HCT116 (cell line): ENCODE results near the gene ZYX.

Experiments
- SRF ChIP-seq: IDR thresholded peaks from 2 replicates; pipeline ENCODE4 v1.6.1; 2012; ENCODE audit warnings: low read depth
- TF ChIP-seq, protein P1 (sequence below): IDR thresholded peaks from 2 replicates; pipeline ENCODE4 v1.6.1; 2012
- TF ChIP-seq, protein P2 (sequence below), 3 experiments: fragments of 200-600 bp in 1 of 3; sonication (generic) in 1 of 3; IDR thresholded peaks in 2 of 3; conservative IDR thresholded peaks in 1 of 3; 2 replicates each; pipeline ENCODE4 v1.5.1; 2012 to 2017; ENCODE audit warnings: low read depth in 2 of 3, low read length in 2 of 3, antibody characterized with exemption in 1 of 3, borderline replicate concordance in 1 of 3, control low read depth in 1 of 3, mild to moderate bottlenecking in 1 of 3, mixed read lengths in 1 of 3, mixed run types in 1 of 3, moderate library complexity in 1 of 3; ENCODE audit not compliant: insufficient read depth in 1 of 3

DNA sequence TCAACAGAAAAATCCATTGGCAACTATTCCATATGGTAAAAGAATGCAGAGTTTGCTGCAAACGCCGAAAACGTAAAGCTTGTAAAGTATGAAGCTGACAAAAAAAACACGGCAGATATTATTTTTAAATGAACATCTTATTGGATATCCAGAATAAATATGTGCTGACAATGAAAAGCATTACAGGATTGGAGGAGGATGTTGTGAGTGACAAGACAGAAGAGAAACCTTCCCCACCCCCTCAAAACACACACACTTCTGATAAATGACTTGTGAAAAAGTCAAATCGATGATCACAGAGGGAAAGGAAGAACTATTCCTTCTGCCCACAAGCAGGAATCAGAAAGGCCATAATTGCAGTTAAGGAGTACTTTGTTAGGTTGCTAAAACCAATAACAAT, 33.2 kb upstream of the ZYX start:
- TF ChIP-seq SRF = no peak
- TF ChIP-seq, protein P1, sequence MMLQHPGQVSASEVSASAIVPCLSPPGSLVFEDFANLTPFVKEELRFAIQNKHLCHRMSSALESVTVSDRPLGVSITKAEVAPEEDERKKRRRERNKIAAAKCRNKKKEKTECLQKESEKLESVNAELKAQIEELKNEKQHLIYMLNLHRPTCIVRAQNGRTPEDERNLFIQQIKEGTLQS = no peak
- TF ChIP-seq, protein P2, sequence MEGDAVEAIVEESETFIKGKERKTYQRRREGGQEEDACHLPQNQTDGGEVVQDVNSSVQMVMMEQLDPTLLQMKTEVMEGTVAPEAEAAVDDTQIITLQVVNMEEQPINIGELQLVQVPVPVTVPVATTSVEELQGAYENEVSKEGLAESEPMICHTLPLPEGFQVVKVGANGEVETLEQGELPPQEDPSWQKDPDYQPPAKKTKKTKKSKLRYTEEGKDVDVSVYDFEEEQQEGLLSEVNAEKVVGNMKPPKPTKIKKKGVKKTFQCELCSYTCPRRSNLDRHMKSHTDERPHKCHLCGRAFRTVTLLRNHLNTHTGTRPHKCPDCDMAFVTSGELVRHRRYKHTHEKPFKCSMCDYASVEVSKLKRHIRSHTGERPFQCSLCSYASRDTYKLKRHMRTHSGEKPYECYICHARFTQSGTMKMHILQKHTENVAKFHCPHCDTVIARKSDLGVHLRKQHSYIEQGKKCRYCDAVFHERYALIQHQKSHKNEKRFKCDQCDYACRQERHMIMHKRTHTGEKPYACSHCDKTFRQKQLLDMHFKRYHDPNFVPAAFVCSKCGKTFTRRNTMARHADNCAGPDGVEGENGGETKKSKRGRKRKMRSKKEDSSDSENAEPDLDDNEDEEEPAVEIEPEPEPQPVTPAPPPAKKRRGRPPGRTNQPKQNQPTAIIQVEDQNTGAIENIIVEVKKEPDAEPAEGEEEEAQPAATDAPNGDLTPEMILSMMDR (IDR thresholded peaks at IDR 0.05 in 2 of 3, conservative IDR thresholded peaks at IDR 0.05 in 1 of 3; ENCODE audit: borderline replicate concordance in 1 of 3, insufficient read depth in 1 of 3, low read depth in 2 of 3, low read length in 2 of 3) = no peak
